WTC11 (cell line): ENCODE results near the gene SLC16A7. TPM values are rescaled to one million over a fixed set of nuclear protein-coding genes. Genes with fewer than 3 reads are reported as not detected.
A peak's percentile ranks its signal among the peaks of the same experiment; 100 is the strongest.

Experiments
- ETV6 ChIP-seq: sonication (generic); formaldehyde crosslinking; IDR thresholded peaks from 2 replicates; pipeline ENCODE4 v1.8.1; 2022; ENCODE audit warnings: mild to moderate bottlenecking, missing genetic modification reagents
- JAZF1 ChIP-seq: fragments of 250-450 bp; sonication (Bioruptor Pico); IDR thresholded peaks from 2 replicates; pipeline ENCODE4 v1.9.0; 2021; ENCODE audit warnings: moderate library complexity, mild to moderate bottlenecking, inconsistent platforms
- OVOL2 ChIP-seq: fragments of 250-450 bp; sonication (Bioruptor Pico); IDR thresholded peaks from 2 replicates; pipeline ENCODE4 v1.9.0; 2021; ENCODE audit warnings: mild to moderate bottlenecking, borderline replicate concordance
- SMAD4 ChIP-seq: sonication (generic); formaldehyde crosslinking; IDR thresholded peaks from 2 replicates; pipeline ENCODE4 v1.8.0; 2022; ENCODE audit warnings: mild to moderate bottlenecking, missing genetic modification reagents
- TEAD4 ChIP-seq: sonication (generic); formaldehyde crosslinking; IDR thresholded peaks from 2 replicates; pipeline ENCODE4 v1.8.0; 2022; ENCODE audit warnings: mild to moderate bottlenecking, missing genetic modification reagents
- ZNF121 ChIP-seq: sonication (generic); formaldehyde crosslinking; IDR thresholded peaks from 2 replicates; pipeline ENCODE4 v1.8.0; 2023; ENCODE audit warnings: missing genetic modification reagents
- ZNF232 ChIP-seq: sonication (generic); formaldehyde crosslinking; IDR thresholded peaks from 2 replicates; pipeline ENCODE4 v1.8.0; 2022; ENCODE audit warnings: mild to moderate bottlenecking, missing genetic modification reagents
- ZNF423 ChIP-seq: fragments of 250-450 bp; sonication (Bioruptor Pico); IDR thresholded peaks from 2 replicates; pipeline ENCODE4 v2.1.2; 2022; ENCODE audit warnings: mild to moderate bottlenecking, moderate library complexity
- total RNA-seq: library from RNA; stranded (reverse); gene quantifications from 3 replicates; pipeline ENCODE4 v1.2.3, GENCODE V29; 2021
- TF ChIP-seq, protein P1 (sequence below): sonication (generic); formaldehyde crosslinking; IDR thresholded peaks from 2 replicates; pipeline ENCODE4 v1.8.0; 2022; ENCODE audit warnings: mild to moderate bottlenecking, missing genetic modification reagents
- TF ChIP-seq, protein P2 (sequence below): sonication (generic); formaldehyde crosslinking; IDR thresholded peaks from 2 replicates; pipeline ENCODE4 v1.8.0; 2022; ENCODE audit warnings: mild to moderate bottlenecking, missing genetic modification reagents
- TF ChIP-seq, protein P3 (sequence below): sonication (generic); formaldehyde crosslinking; IDR thresholded peaks from 2 replicates; pipeline ENCODE4 v1.8.0; 2022; ENCODE audit warnings: mild to moderate bottlenecking, missing genetic modification reagents
- TF ChIP-seq, protein P4 (sequence below): sonication (generic); formaldehyde crosslinking; IDR thresholded peaks from 2 replicates; pipeline ENCODE4 v1.8.1; 2022; ENCODE audit warnings: low read depth, mild to moderate bottlenecking, moderate library complexity, missing genetic modification reagents, borderline replicate concordance
- TF ChIP-seq, protein P5 (sequence below): sonication (generic); formaldehyde crosslinking; IDR thresholded peaks from 2 replicates; pipeline ENCODE4 v1.8.1; 2022; ENCODE audit warnings: mild to moderate bottlenecking, moderate library complexity, missing genetic modification reagents
- TF ChIP-seq, protein P6 (sequence below): sonication (generic); formaldehyde crosslinking; IDR thresholded peaks from 2 replicates; pipeline ENCODE4 v1.8.0; 2022; ENCODE audit warnings: missing genetic modification reagents
- TF ChIP-seq, protein P7 (sequence below): sonication (generic); formaldehyde crosslinking; IDR thresholded peaks from 2 replicates; pipeline ENCODE4 v1.8.1; 2022; ENCODE audit warnings: mild to moderate bottlenecking, missing genetic modification reagents, moderate library complexity, borderline replicate concordance
- TF ChIP-seq, protein P8 (sequence below): sonication (generic); formaldehyde crosslinking; IDR thresholded peaks from 2 replicates; pipeline ENCODE4 v1.8.0; 2023; ENCODE audit warnings: mild to moderate bottlenecking, missing genetic modification reagents

Gene SLC16A7
- total RNA-seq, 1 experiment from 2014 or later = 3.4 TPM

DNA sequence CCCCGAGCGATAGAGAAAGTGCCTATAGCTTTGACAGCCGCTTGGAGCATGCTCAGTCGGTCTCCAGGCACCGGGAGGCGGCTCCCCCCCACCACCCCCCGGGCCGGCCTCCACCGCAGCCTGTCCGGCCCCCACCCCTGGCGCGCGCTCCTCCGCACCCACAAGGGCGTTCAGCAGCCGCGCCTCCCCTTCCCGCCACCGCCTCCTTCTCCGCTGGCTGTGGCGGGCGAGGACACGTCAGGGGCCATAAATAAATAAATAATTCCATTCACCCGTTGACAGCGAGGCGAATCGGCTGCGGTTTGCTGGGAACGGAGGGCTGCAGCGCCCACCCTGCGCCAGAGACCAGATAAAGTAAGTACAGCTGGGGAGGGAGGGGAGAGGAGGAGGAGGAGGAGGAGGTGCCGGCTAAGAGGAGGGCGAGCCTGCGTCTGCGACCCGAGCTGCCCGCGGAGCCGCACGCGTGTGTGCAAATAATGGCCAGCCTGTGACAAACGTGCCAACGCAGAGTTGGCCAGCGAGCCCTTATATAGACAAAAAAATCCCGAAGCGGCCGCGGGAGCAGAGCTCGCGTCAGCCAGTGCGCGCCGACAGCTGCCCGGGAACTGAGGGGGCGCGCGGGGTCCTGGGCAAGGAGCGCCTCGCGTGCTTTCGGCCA is at the start of gene SLC16A7 (continued):
- TF ChIP-seq, protein P1, sequence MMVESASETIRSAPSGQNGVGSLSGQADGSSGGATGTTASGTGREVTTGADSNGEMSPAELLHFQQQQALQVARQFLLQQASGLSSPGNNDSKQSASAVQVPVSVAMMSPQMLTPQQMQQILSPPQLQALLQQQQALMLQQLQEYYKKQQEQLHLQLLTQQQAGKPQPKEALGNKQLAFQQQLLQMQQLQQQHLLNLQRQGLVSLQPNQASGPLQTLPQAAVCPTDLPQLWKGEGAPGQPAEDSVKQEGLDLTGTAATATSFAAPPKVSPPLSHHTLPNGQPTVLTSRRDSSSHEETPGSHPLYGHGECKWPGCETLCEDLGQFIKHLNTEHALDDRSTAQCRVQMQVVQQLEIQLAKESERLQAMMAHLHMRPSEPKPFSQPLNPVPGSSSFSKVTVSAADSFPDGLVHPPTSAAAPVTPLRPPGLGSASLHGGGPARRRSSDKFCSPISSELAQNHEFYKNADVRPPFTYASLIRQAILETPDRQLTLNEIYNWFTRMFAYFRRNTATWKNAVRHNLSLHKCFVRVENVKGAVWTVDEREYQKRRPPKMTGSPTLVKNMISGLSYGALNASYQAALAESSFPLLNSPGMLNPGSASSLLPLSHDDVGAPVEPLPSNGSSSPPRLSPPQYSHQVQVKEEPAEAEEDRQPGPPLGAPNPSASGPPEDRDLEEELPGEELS = no peak
- TF ChIP-seq TEAD4 (CRISPR knock-in tag) = no peak
- TF ChIP-seq, protein P2, sequence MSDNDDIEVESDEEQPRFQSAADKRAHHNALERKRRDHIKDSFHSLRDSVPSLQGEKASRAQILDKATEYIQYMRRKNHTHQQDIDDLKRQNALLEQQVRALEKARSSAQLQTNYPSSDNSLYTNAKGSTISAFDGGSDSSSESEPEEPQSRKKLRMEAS = no peak
- TF ChIP-seq, protein P3, sequence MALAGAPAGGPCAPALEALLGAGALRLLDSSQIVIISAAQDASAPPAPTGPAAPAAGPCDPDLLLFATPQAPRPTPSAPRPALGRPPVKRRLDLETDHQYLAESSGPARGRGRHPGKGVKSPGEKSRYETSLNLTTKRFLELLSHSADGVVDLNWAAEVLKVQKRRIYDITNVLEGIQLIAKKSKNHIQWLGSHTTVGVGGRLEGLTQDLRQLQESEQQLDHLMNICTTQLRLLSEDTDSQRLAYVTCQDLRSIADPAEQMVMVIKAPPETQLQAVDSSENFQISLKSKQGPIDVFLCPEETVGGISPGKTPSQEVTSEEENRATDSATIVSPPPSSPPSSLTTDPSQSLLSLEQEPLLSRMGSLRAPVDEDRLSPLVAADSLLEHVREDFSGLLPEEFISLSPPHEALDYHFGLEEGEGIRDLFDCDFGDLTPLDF (CRISPR knock-in tag) = no peak
- no peak for TF ChIP-seq ZNF121 (CRISPR knock-in tag)
- TF ChIP-seq, protein P4, sequence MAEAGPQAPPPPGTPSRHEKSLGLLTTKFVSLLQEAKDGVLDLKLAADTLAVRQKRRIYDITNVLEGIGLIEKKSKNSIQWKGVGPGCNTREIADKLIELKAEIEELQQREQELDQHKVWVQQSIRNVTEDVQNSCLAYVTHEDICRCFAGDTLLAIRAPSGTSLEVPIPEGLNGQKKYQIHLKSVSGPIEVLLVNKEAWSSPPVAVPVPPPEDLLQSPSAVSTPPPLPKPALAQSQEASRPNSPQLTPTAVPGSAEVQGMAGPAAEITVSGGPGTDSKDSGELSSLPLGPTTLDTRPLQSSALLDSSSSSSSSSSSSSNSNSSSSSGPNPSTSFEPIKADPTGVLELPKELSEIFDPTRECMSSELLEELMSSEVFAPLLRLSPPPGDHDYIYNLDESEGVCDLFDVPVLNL (CRISPR knock-in tag) = no peak
- TF ChIP-seq, protein P5, sequence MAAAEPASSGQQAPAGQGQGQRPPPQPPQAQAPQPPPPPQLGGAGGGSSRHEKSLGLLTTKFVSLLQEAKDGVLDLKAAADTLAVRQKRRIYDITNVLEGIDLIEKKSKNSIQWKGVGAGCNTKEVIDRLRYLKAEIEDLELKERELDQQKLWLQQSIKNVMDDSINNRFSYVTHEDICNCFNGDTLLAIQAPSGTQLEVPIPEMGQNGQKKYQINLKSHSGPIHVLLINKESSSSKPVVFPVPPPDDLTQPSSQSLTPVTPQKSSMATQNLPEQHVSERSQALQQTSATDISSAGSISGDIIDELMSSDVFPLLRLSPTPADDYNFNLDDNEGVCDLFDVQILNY (CRISPR knock-in tag) = 0 out of 2 replicates have a peak, but pooled peaks have one; percentile 16
- TF ChIP-seq ZNF232 (CRISPR knock-in tag) = no peak
- no peak for TF ChIP-seq ETV6
- no peak for TF ChIP-seq SMAD4 (CRISPR knock-in tag)
- no peak for TF ChIP-seq JAZF1
- TF ChIP-seq ZNF423 (CRISPR knock-in tag) = 0 out of 2 replicates have a peak, but pooled peaks have one; percentile 11
- TF ChIP-seq, protein P6, sequence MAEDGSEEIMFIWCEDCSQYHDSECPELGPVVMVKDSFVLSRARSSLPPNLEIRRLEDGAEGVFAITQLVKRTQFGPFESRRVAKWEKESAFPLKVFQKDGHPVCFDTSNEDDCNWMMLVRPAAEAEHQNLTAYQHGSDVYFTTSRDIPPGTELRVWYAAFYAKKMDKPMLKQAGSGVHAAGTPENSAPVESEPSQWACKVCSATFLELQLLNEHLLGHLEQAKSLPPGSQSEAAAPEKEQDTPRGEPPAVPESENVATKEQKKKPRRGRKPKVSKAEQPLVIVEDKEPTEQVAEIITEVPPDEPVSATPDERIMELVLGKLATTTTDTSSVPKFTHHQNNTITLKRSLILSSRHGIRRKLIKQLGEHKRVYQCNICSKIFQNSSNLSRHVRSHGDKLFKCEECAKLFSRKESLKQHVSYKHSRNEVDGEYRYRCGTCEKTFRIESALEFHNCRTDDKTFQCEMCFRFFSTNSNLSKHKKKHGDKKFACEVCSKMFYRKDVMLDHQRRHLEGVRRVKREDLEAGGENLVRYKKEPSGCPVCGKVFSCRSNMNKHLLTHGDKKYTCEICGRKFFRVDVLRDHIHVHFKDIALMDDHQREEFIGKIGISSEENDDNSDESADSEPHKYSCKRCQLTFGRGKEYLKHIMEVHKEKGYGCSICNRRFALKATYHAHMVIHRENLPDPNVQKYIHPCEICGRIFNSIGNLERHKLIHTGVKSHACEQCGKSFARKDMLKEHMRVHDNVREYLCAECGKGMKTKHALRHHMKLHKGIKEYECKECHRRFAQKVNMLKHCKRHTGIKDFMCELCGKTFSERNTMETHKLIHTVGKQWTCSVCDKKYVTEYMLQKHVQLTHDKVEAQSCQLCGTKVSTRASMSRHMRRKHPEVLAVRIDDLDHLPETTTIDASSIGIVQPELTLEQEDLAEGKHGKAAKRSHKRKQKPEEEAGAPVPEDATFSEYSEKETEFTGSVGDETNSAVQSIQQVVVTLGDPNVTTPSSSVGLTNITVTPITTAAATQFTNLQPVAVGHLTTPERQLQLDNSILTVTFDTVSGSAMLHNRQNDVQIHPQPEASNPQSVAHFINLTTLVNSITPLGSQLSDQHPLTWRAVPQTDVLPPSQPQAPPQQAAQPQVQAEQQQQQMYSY (CRISPR knock-in tag) = peak; percentile 1; the same call in 1 of the 2 replicates
- no peak for TF ChIP-seq OVOL2 (CRISPR knock-in tag)
- TF ChIP-seq, protein P7, sequence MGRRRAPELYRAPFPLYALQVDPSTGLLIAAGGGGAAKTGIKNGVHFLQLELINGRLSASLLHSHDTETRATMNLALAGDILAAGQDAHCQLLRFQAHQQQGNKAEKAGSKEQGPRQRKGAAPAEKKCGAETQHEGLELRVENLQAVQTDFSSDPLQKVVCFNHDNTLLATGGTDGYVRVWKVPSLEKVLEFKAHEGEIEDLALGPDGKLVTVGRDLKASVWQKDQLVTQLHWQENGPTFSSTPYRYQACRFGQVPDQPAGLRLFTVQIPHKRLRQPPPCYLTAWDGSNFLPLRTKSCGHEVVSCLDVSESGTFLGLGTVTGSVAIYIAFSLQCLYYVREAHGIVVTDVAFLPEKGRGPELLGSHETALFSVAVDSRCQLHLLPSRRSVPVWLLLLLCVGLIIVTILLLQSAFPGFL (CRISPR knock-in tag) = no peak
- TF ChIP-seq, protein P8, sequence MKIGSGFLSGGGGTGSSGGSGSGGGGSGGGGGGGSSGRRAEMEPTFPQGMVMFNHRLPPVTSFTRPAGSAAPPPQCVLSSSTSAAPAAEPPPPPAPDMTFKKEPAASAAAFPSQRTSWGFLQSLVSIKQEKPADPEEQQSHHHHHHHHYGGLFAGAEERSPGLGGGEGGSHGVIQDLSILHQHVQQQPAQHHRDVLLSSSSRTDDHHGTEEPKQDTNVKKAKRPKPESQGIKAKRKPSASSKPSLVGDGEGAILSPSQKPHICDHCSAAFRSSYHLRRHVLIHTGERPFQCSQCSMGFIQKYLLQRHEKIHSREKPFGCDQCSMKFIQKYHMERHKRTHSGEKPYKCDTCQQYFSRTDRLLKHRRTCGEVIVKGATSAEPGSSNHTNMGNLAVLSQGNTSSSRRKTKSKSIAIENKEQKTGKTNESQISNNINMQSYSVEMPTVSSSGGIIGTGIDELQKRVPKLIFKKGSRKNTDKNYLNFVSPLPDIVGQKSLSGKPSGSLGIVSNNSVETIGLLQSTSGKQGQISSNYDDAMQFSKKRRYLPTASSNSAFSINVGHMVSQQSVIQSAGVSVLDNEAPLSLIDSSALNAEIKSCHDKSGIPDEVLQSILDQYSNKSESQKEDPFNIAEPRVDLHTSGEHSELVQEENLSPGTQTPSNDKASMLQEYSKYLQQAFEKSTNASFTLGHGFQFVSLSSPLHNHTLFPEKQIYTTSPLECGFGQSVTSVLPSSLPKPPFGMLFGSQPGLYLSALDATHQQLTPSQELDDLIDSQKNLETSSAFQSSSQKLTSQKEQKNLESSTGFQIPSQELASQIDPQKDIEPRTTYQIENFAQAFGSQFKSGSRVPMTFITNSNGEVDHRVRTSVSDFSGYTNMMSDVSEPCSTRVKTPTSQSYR (CRISPR knock-in tag) = no peak
